Measurements from ENCODE around the gene FHAD1.

- TF ChIP-seq, protein P1, sequence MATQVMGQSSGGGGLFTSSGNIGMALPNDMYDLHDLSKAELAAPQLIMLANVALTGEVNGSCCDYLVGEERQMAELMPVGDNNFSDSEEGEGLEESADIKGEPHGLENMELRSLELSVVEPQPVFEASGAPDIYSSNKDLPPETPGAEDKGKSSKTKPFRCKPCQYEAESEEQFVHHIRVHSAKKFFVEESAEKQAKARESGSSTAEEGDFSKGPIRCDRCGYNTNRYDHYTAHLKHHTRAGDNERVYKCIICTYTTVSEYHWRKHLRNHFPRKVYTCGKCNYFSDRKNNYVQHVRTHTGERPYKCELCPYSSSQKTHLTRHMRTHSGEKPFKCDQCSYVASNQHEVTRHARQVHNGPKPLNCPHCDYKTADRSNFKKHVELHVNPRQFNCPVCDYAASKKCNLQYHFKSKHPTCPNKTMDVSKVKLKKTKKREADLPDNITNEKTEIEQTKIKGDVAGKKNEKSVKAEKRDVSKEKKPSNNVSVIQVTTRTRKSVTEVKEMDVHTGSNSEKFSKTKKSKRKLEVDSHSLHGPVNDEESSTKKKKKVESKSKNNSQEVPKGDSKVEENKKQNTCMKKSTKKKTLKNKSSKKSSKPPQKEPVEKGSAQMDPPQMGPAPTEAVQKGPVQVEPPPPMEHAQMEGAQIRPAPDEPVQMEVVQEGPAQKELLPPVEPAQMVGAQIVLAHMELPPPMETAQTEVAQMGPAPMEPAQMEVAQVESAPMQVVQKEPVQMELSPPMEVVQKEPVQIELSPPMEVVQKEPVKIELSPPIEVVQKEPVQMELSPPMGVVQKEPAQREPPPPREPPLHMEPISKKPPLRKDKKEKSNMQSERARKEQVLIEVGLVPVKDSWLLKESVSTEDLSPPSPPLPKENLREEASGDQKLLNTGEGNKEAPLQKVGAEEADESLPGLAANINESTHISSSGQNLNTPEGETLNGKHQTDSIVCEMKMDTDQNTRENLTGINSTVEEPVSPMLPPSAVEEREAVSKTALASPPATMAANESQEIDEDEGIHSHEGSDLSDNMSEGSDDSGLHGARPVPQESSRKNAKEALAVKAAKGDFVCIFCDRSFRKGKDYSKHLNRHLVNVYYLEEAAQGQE (IDR thresholded peaks at IDR 0.05; ENCODE audit: borderline replicate concordance in 1 of 2, low read depth in 1 of 2, low read length in 2 of 2): no peak
- TF ChIP-seq ATF1 (CRISPR knock-in tag; IDR thresholded peaks at IDR 0.05) (no peak), EP300 (IDR thresholded peaks at IDR 0.05; ENCODE audit: low read depth in 2 of 2, low read length in 2 of 2) (no peak), EP300 (CRISPR knock-in tag; IDR thresholded peaks at IDR 0.05; ENCODE audit: borderline replicate concordance) (no peak), ZNF12 (CRISPR knock-in tag; IDR thresholded peaks at IDR 0.05) (no peak), POLR2A (IDR thresholded peaks at IDR 0.05; ENCODE audit: insufficient read depth in 1 of 2, low read depth in 2 of 2, low read length in 2 of 2) (no peak), RFX3 (CRISPR knock-in tag; IDR thresholded peaks at IDR 0.05) (no peak), SIN3B (IDR thresholded peaks at IDR 0.05; ENCODE audit: low read length) (no peak), POLR2AphosphoS2 (IDR thresholded peaks at IDR 0.05; ENCODE audit: low read depth, low read length) (no peak), NFE2L1 (CRISPR knock-in tag; IDR thresholded peaks at IDR 0.05; ENCODE audit: borderline replicate concordance) (no peak), ZNF891 (CRISPR knock-in tag; IDR thresholded peaks at IDR 0.05) (no peak), KAT2B (IDR thresholded peaks at IDR 0.05; ENCODE audit: borderline replicate concordance, low read depth, low read length) (no peak)
- TF ChIP-seq, protein P2, sequence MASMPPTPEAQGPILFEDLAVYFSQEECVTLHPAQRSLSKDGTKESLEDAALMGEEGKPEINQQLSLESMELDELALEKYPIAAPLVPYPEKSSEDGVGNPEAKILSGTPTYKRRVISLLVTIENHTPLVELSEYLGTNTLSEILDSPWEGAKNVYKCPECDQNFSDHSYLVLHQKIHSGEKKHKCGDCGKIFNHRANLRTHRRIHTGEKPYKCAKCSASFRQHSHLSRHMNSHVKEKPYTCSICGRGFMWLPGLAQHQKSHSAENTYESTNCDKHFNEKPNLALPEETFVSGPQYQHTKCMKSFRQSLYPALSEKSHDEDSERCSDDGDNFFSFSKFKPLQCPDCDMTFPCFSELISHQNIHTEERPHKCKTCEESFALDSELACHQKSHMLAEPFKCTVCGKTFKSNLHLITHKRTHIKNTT (CRISPR knock-in tag; IDR thresholded peaks at IDR 0.05): no peak
- TF ChIP-seq, protein P3, sequence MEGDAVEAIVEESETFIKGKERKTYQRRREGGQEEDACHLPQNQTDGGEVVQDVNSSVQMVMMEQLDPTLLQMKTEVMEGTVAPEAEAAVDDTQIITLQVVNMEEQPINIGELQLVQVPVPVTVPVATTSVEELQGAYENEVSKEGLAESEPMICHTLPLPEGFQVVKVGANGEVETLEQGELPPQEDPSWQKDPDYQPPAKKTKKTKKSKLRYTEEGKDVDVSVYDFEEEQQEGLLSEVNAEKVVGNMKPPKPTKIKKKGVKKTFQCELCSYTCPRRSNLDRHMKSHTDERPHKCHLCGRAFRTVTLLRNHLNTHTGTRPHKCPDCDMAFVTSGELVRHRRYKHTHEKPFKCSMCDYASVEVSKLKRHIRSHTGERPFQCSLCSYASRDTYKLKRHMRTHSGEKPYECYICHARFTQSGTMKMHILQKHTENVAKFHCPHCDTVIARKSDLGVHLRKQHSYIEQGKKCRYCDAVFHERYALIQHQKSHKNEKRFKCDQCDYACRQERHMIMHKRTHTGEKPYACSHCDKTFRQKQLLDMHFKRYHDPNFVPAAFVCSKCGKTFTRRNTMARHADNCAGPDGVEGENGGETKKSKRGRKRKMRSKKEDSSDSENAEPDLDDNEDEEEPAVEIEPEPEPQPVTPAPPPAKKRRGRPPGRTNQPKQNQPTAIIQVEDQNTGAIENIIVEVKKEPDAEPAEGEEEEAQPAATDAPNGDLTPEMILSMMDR (CRISPR knock-in tag; IDR thresholded peaks at IDR 0.05): no peak
Measured at GRCh38 chr1:15287035-15287979, 40.3 kb downstream of the FHAD1 start.

All from HepG2 (cell line).